K562 (cell line): Measurements from ENCODE around the gene EHD2. TPM values are rescaled to one million over a fixed set of nuclear protein-coding genes. Genes with fewer than 3 reads are reported as not detected.

Experiments
- ASH1L ChIP-seq: fragments of 450-650 bp; IDR thresholded peaks from 2 replicates; pipeline ENCODE4 v1.6.1; 2018; ENCODE audit warnings: borderline replicate concordance, mild to moderate bottlenecking, low read depth; ENCODE audit not compliant: partially characterized antibody
- CBX1 ChIP-seq: sonication (generic); IDR thresholded peaks from 2 replicates; pipeline ENCODE4 v1.6.1; 2016; ENCODE audit warnings: antibody characterized with exemption, low read depth, mild to moderate bottlenecking
- CHD4 ChIP-seq: fragments of 200-600 bp; sonication (generic); IDR thresholded peaks from 3 replicates; pipeline ENCODE4 v1.6.1; 2012; ENCODE audit warnings: low read depth, mild to moderate bottlenecking, mixed read lengths, low read length, inconsistent platforms; ENCODE audit not compliant: insufficient read depth, insufficient replicate concordance, poor library complexity, severe bottlenecking
- COPS2 ChIP-seq: fragments of 450-650 bp; conservative IDR thresholded peaks from 2 replicates; pipeline ENCODE4 v1.6.1; 2016; ENCODE audit warnings: mild to moderate bottlenecking, moderate library complexity
- CREM ChIP-seq: IDR thresholded peaks from 2 replicates; pipeline ENCODE4 v1.6.1; 2014; ENCODE audit warnings: antibody characterized with exemption, low read depth
- DDX20 ChIP-seq: fragments of 450-650 bp; IDR thresholded peaks from 2 replicates; pipeline ENCODE4 v1.6.1; 2016; ENCODE audit warnings: missing genetic modification characterization, low read depth, mild to moderate bottlenecking, missing compliant biosample characterization, moderate library complexity
- ELK3 ChIP-seq: fragments of 450-650 bp; formaldehyde crosslinking; IDR thresholded peaks from 2 replicates; pipeline ENCODE4 v1.4.0; 2020; ENCODE audit warnings: mild to moderate bottlenecking
- GTF2F1 ChIP-seq: IDR thresholded peaks from 2 replicates; pipeline ENCODE4 v1.6.1; 2011; ENCODE audit warnings: low read depth, low read length, improper control_type of control experiment
- JUNB ChIP-seq: fragments of 450-650 bp; formaldehyde crosslinking; conservative IDR thresholded peaks from 2 replicates; pipeline ENCODE4 v1.4.0; 2020; ENCODE audit warnings: mild to moderate bottlenecking
- LEF1 ChIP-seq: fragments of 450-650 bp; IDR thresholded peaks from 2 replicates; pipeline ENCODE4 v1.6.1; 2016; ENCODE audit warnings: mild to moderate bottlenecking
- MCM7 ChIP-seq, 2 experiments: fragments of 450-650 bp; IDR thresholded peaks; 2 replicates each; pipeline ENCODE4 v1.6.1; 2016 to 2018
- MNT ChIP-seq, 2 experiments: fragments of 450-650 bp; conservative IDR thresholded peaks; 2 replicates each; pipeline ENCODE4 v1.6.1; 2017; ENCODE audit warnings: mild to moderate bottlenecking in 2 of 2, moderate library complexity in 2 of 2
- NFE2 ChIP-seq: IDR thresholded peaks from 2 replicates; pipeline ENCODE4 v1.6.1; 2014; ENCODE audit warnings: antibody characterized with exemption, low read depth
- NFE2L1 ChIP-seq: fragments of 450-650 bp; IDR thresholded peaks from 2 replicates; pipeline ENCODE4 v1.6.1; 2016; ENCODE audit warnings: missing genetic modification characterization, low read depth, mild to moderate bottlenecking, missing compliant biosample characterization, moderate library complexity, borderline replicate concordance
- NR2F6 ChIP-seq: fragments of 450-650 bp; formaldehyde crosslinking; IDR thresholded peaks from 2 replicates; pipeline ENCODE4 v1.4.0; 2020; ENCODE audit warnings: mild to moderate bottlenecking
- POLR2AphosphoS5 ChIP-seq: IDR thresholded peaks from 2 replicates; pipeline ENCODE4 v1.6.1; 2011; ENCODE audit warnings: mild to moderate bottlenecking, low read depth, low read length, moderate library complexity; ENCODE audit not compliant: control insufficient read depth, insufficient read depth
- PRPF4 ChIP-seq: fragments of 200-400 bp; formaldehyde crosslinking; IDR thresholded peaks from one replicate; pipeline ENCODE4 v1.6.1; 2017; ENCODE audit warnings: low read length, low read depth, mild to moderate bottlenecking; ENCODE audit not compliant: insufficient read depth, poor library complexity, severe bottlenecking
- SMAD4 ChIP-seq: fragments of 250-450 bp; sonication (Bioruptor Pico); conservative IDR thresholded peaks from 2 replicates; pipeline ENCODE4 v1.8.0; 2021; ENCODE audit warnings: inconsistent platforms, mild to moderate bottlenecking, moderate library complexity
- TAF9B ChIP-seq: fragments of 450-650 bp; IDR thresholded peaks from 2 replicates; pipeline ENCODE4 v1.6.1; 2018; ENCODE audit warnings: mild to moderate bottlenecking; ENCODE audit not compliant: partially characterized antibody
- TEAD1 ChIP-seq, 2 experiments: fragments of 450-650 bp in 1 of 2; sonication (generic) in 1 of 2; formaldehyde crosslinking; IDR thresholded peaks; 2 replicates each; pipeline versions ENCODE4 v1.4.0 to v1.8.0; 2020 to 2022; ENCODE audit warnings: mild to moderate bottlenecking in 2 of 2, missing genetic modification reagents in 1 of 2
- TFAP4 ChIP-seq: sonication (generic); formaldehyde crosslinking; IDR thresholded peaks from 2 replicates; pipeline ENCODE4 v1.8.0; 2022; ENCODE audit warnings: missing genetic modification reagents, mild to moderate bottlenecking, moderate library complexity, borderline replicate concordance
- ZNF121 ChIP-seq: sonication (generic); formaldehyde crosslinking; conservative IDR thresholded peaks from 2 replicates; pipeline ENCODE4 v1.8.0; 2022; ENCODE audit warnings: missing genetic modification reagents
- ZNF217 ChIP-seq: sonication (generic); formaldehyde crosslinking; IDR thresholded peaks from 2 replicates; pipeline ENCODE4 v1.8.0; 2022; ENCODE audit warnings: mild to moderate bottlenecking, missing genetic modification reagents
- ZNF384 ChIP-seq: IDR thresholded peaks from 2 replicates; pipeline ENCODE4 v1.6.1; 2012; ENCODE audit warnings: low read depth, low read length, improper control_type of control experiment
- ZNF583 ChIP-seq: fragments of 250-450 bp; sonication (Bioruptor Pico); IDR thresholded peaks from 2 replicates; pipeline ENCODE4 v1.4.0; 2020
- ZNF695 ChIP-seq: fragments of 450-650 bp; formaldehyde crosslinking; IDR thresholded peaks from 2 replicates; pipeline ENCODE4 v1.4.0; 2020; ENCODE audit warnings: mild to moderate bottlenecking, moderate library complexity
- polyA plus RNA-seq, 8 experiments: library from polyadenylated mRNA; depleted of rRNA in 4 of 8; stranded (reverse) in 5 of 8; unstranded in 3 of 8; fragments of >200 nt; fragmentation: Nextera tagmentation in 2 of 8; fragmentation: Illumina TruSeq in 1 of 8; extraction: Ambion mirVana in 2 of 8; extraction: Trizol in 1 of 8; gene quantifications; 2 replicates each; pipeline versions ENCODE4 v1.2.1 to v1.2.3, GENCODE V29; 2011 to 2014; ENCODE audit warnings: inconsistent platforms in 1 of 8, missing spikeins in 1 of 8
- total RNA-seq, 7 experiments: library from RNA; depleted of rRNA in 6 of 7; stranded (reverse); fragments of >200 nt in 6 of 7; fragmentation: Illumina TruSeq in 2 of 7; extraction: Trizol in 2 of 7; gene quantifications; 2 replicates each; pipeline versions ENCODE4 v1.2.1 to v1.2.3, GENCODE V29; 2011 to 2021; ENCODE audit warnings: low replicate concordance in 1 of 7

Gene EHD2
- total and polyA plus RNA-seq, 9 of the 15 experiments (the other 6 are each of a cell fraction or from before 2014, with no cell fraction given): 1.7 to 32.2 (median 3.0) TPM

GRCh38 chr19:47663911-47664771, 49.1 kb upstream of the EHD2 start (continued):
- TF ChIP-seq ZNF695 (no peak), NFE2 (peak; percentile 86), CREM (peak; percentile 86), GTF2F1 (no peak), ZNF583 (CRISPR knock-in tag) (no peak), SMAD4 (no peak), POLR2AphosphoS5 (no peak), ZNF217 (CRISPR knock-in tag) (no peak), MCM7 (IDR thresholded peaks at IDR 0.05) (no peak), TFAP4 (CRISPR knock-in tag) (no peak), NFE2L1 (tag) (no peak), DDX20 (tag) (no peak), COPS2 (no peak), NR2F6 (CRISPR knock-in tag) (no peak), ZNF384 (no peak), TEAD1 (CRISPR knock-in tag; IDR thresholded peaks at IDR 0.05) (no peak), CBX1 (peak; percentile 36; the same call in 1 of the 2 replicates), ASH1L (no peak), CHD4 (no peak), MNT (conservative IDR thresholded peaks at IDR 0.05) (no peak; a peak in 1 of 4 replicates), PRPF4 (no peak), TAF9B (no peak), ZNF121 (CRISPR knock-in tag) (no peak), ELK3 (CRISPR knock-in tag) (no peak), LEF1 (0 out of 2 replicates have a peak, but pooled peaks have one; percentile 28), JUNB (CRISPR knock-in tag) (no peak)
